Suprapubic skin (tissue), 4 donors: ENCODE data around the gene LRRC3C.

ENCODE experiments used
- CTCF ChIP-seq, 2 donors: fragments of 200-600 bp in 1 of 2; fragments of 450-650 bp in 1 of 2; sonication (generic) in 1 of 2; IDR thresholded peaks; one replicate each; pipeline ENCODE4 v1.5.1; 2016 to 2019; ENCODE audit warnings: antibody characterized with exemption in 2 of 2, mild to moderate bottlenecking in 1 of 2, moderate library complexity in 1 of 2
- POLR2A ChIP-seq, 2 donors: fragments of 450-650 bp; IDR thresholded peaks; one replicate each; pipeline ENCODE4 v1.6.1; 2017; ENCODE audit warnings: antibody characterized with exemption in 2 of 2, mild to moderate bottlenecking in 2 of 2, moderate library complexity in 2 of 2
- POLR2AphosphoS5 ChIP-seq, 3 donors: sonication (generic); formaldehyde crosslinking; IDR thresholded peaks; one replicate each; pipeline ENCODE4 v1.6.1; 2017; ENCODE audit warnings: antibody characterized with exemption in 3 of 3

GRCh38 chr17:39954876-39955275 is 27.3 kb downstream of the LRRC3C start:
- TF ChIP-seq CTCF (IDR thresholded peaks at IDR 0.05) (no peak), POLR2A (IDR thresholded peaks at IDR 0.05) (no peak), POLR2AphosphoS5 (IDR thresholded peaks at IDR 0.05) (no peak)
